Measurements from ENCODE around the gene CHRM1.

The CHRM1 gene

GRCh38 chr11:62902932-62903331 is 18.2 kb downstream of the CHRM1 start:
- no peak overlapping the region for H3K27ac ChIP-seq (ENCODE audit: low read depth, low read length, severe bottlenecking)
- H3K4me1 ChIP-seq (ENCODE audit: control insufficient read depth, insufficient read depth, low read length, poor library complexity, severe bottlenecking) = no peaks in the 10 kb centered on the region
- no peak overlapping the region for H3K4me3 ChIP-seq (ENCODE audit: extremely low read depth, insufficient read depth, low read length, poor library complexity, severe bottlenecking)
- no peaks in the 10 kb centered on the region for H3K9me3 ChIP-seq (ENCODE audit: control insufficient read depth, low read length)
- no peaks in the 10 kb centered on the region for H3K36me3 ChIP-seq (ENCODE audit: control insufficient read depth, insufficient read depth, low read length)
- 80% methylated on average over 1 of the region's 1 CpG for WGBS, 2 experiments (ENCODE audit: insufficient coverage in 2 of 2)

- Histone ChIP-seq H3K36me3 (ENCODE audit: control insufficient read depth, insufficient read depth, low read length) (no peaks in the 10 kb centered on the region), H3K4me1 (ENCODE audit: control insufficient read depth, insufficient read depth, low read length, poor library complexity, severe bottlenecking) (no peaks in the 10 kb centered on the region), H3K27ac (ENCODE audit: low read depth, low read length, severe bottlenecking) (no peak overlapping the region), H3K9me3 (ENCODE audit: control insufficient read depth, low read length) (no peaks in the 10 kb centered on the region), H3K4me3 (ENCODE audit: extremely low read depth, insufficient read depth, low read length, poor library complexity, severe bottlenecking) (no peak overlapping the region)
Observed at GRCh38 chr11:62898027-62898426, 23.1 kb downstream of the CHRM1 start.

- Histone ChIP-seq H3K27ac (ENCODE audit: low read depth, low read length, severe bottlenecking) (no peak overlapping the region), H3K36me3 (ENCODE audit: control insufficient read depth, insufficient read depth, low read length) (no peaks in the 10 kb centered on the region), H3K4me1 (ENCODE audit: control insufficient read depth, insufficient read depth, low read length, poor library complexity, severe bottlenecking) (no peaks in the 10 kb centered on the region), H3K9me3 (ENCODE audit: control insufficient read depth, low read length) (no peaks in the 10 kb centered on the region), H3K4me3 (ENCODE audit: extremely low read depth, insufficient read depth, low read length, poor library complexity, severe bottlenecking) (no peak overlapping the region)
- WGBS, 2 experiments (ENCODE audit: insufficient coverage in 2 of 2) = 36 to 40% methylated on average over 2 of the region's 2 CpGs
Observed at GRCh38 chr11:62897311-62897710, 23.9 kb downstream of the CHRM1 start.

- no peaks in the 10 kb centered on the region for H3K36me3 ChIP-seq (ENCODE audit: control insufficient read depth, insufficient read depth, low read length)
- no peak overlapping the region for H3K4me3 ChIP-seq (ENCODE audit: extremely low read depth, insufficient read depth, low read length, poor library complexity, severe bottlenecking)
- WGBS, 2 experiments (ENCODE audit: insufficient coverage in 2 of 2) = 83 to 89% methylated on average over 7 to 8 of the region's 10 CpGs
- H3K9me3 ChIP-seq (ENCODE audit: control insufficient read depth, low read length) = no peaks in the 10 kb centered on the region
- H3K27ac ChIP-seq (ENCODE audit: low read depth, low read length, severe bottlenecking) = no peak overlapping the region
- H3K4me1 ChIP-seq (ENCODE audit: control insufficient read depth, insufficient read depth, low read length, poor library complexity, severe bottlenecking) = no peaks in the 10 kb centered on the region
Observed at GRCh38 chr11:62896049-62896448, 25.1 kb downstream of the CHRM1 start.

- H3K36me3 ChIP-seq (ENCODE audit: control insufficient read depth, insufficient read depth, low read length) = no peaks in the 10 kb centered on the region
- 92 to 100% methylated on average over 1 to 5 of the region's 6 CpGs for WGBS, 2 experiments (ENCODE audit: insufficient coverage in 2 of 2)
- no peak overlapping the region for H3K27ac ChIP-seq (ENCODE audit: low read depth, low read length, severe bottlenecking)
- no peak overlapping the region for H3K4me3 ChIP-seq (ENCODE audit: extremely low read depth, insufficient read depth, low read length, poor library complexity, severe bottlenecking)
- no peaks in the 10 kb centered on the region for H3K4me1 ChIP-seq (ENCODE audit: control insufficient read depth, insufficient read depth, low read length, poor library complexity, severe bottlenecking)
- H3K9me3 ChIP-seq (ENCODE audit: control insufficient read depth, low read length) = no peaks in the 10 kb centered on the region
Observed at GRCh38 chr11:62895501-62895900, 25.7 kb downstream of the CHRM1 start.

- H3K4me3 ChIP-seq (ENCODE audit: extremely low read depth, insufficient read depth, low read length, poor library complexity, severe bottlenecking) = no peak overlapping the region
- no peaks in the 10 kb centered on the region for H3K9me3 ChIP-seq (ENCODE audit: control insufficient read depth, low read length)
- H3K27ac ChIP-seq (ENCODE audit: low read depth, low read length, severe bottlenecking) = no peak overlapping the region
- 90 to 93% methylated on average over 8 to 9 of the region's 10 CpGs for WGBS, 2 experiments (ENCODE audit: insufficient coverage in 2 of 2)
- peaks cover 27% of the 10 kb centered on the region for H3K36me3 ChIP-seq (ENCODE audit: control insufficient read depth, insufficient read depth, low read length)
- peaks cover 24% of the 10 kb centered on the region for H3K4me1 ChIP-seq (ENCODE audit: control insufficient read depth, insufficient read depth, low read length, poor library complexity, severe bottlenecking)
Observed at GRCh38 chr11:62892077-62892922, 28.9 kb downstream of the CHRM1 start.

GRCh38 chr11:62889484-62890437 is 31.4 kb downstream of the CHRM1 start:
- Histone ChIP-seq H3K4me1 (ENCODE audit: control insufficient read depth, insufficient read depth, low read length, poor library complexity, severe bottlenecking) (peaks cover 38% of the 10 kb centered on the region), H3K4me3 (ENCODE audit: extremely low read depth, insufficient read depth, low read length, poor library complexity, severe bottlenecking) (no peak overlapping the region), H3K36me3 (ENCODE audit: control insufficient read depth, insufficient read depth, low read length) (peaks cover 52% of the 10 kb centered on the region), H3K27ac (ENCODE audit: low read depth, low read length, severe bottlenecking) (peak overlapping the region; percentile 68), H3K9me3 (ENCODE audit: control insufficient read depth, low read length) (no peaks in the 10 kb centered on the region)
- WGBS, 2 experiments (ENCODE audit: insufficient coverage in 2 of 2) = 90 to 94% methylated on average over 7 to 9 of the region's 11 CpGs

- H3K4me1 ChIP-seq (ENCODE audit: control insufficient read depth, insufficient read depth, low read length, poor library complexity, severe bottlenecking) = peaks cover 45% of the 10 kb centered on the region
- peaks cover 59% of the 10 kb centered on the region for H3K36me3 ChIP-seq (ENCODE audit: control insufficient read depth, insufficient read depth, low read length)
- H3K4me3 ChIP-seq (ENCODE audit: extremely low read depth, insufficient read depth, low read length, poor library complexity, severe bottlenecking) = no peak overlapping the region
- H3K27ac ChIP-seq (ENCODE audit: low read depth, low read length, severe bottlenecking) = peak overlapping the region; percentile 68
- WGBS, 2 experiments (ENCODE audit: insufficient coverage in 2 of 2) = 87 to 100% methylated on average over 1 of the region's 2 CpGs
- no peaks in the 10 kb centered on the region for H3K9me3 ChIP-seq (ENCODE audit: control insufficient read depth, low read length)
Observed at GRCh38 chr11:62889126-62889483, 32.1 kb downstream of the CHRM1 start.

- WGBS, 2 experiments (ENCODE audit: insufficient coverage in 2 of 2) = 98 to 99% methylated on average over 9 to 12 of the region's 14 CpGs
- Histone ChIP-seq H3K4me3 (ENCODE audit: extremely low read depth, insufficient read depth, low read length, poor library complexity, severe bottlenecking) (no peak overlapping the region), H3K27ac (ENCODE audit: low read depth, low read length, severe bottlenecking) (peak overlapping the region; percentile 68), H3K4me1 (ENCODE audit: control insufficient read depth, insufficient read depth, low read length, poor library complexity, severe bottlenecking) (peaks cover 50% of the 10 kb centered on the region), H3K36me3 (ENCODE audit: control insufficient read depth, insufficient read depth, low read length) (peaks cover 66% of the 10 kb centered on the region), H3K9me3 (ENCODE audit: control insufficient read depth, low read length) (no peaks in the 10 kb centered on the region)
Observed at GRCh38 chr11:62888406-62888805, 32.8 kb downstream of the CHRM1 start.

- no peaks in the 10 kb centered on the region for H3K9me3 ChIP-seq (ENCODE audit: control insufficient read depth, low read length)
- H3K36me3 ChIP-seq (ENCODE audit: control insufficient read depth, insufficient read depth, low read length) = peaks cover 82% of the 10 kb centered on the region
- WGBS, 2 experiments (ENCODE audit: insufficient coverage in 2 of 2) = 97 to 98% methylated on average over 7 to 11 of the region's 11 CpGs
- no peak overlapping the region for H3K4me3 ChIP-seq (ENCODE audit: extremely low read depth, insufficient read depth, low read length, poor library complexity, severe bottlenecking)
- H3K27ac ChIP-seq (ENCODE audit: low read depth, low read length, severe bottlenecking) = peak overlapping the region; percentile 29
- peaks cover 59% of the 10 kb centered on the region for H3K4me1 ChIP-seq (ENCODE audit: control insufficient read depth, insufficient read depth, low read length, poor library complexity, severe bottlenecking)
Observed at GRCh38 chr11:62885137-62885750, 35.9 kb downstream of the CHRM1 start.
